HS-27A (cell line): ENCODE results near the gene BST2.

Experiments
- DNase-seq: peaks from one replicate; pipeline ENCODE4 v3.0.0-alpha.2; 2012; ENCODE audit warnings: low read depth, missing footprints

The BST2 gene, protein sequence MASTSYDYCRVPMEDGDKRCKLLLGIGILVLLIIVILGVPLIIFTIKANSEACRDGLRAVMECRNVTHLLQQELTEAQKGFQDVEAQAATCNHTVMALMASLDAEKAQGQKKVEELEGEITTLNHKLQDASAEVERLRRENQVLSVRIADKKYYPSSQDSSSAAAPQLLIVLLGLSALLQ

DNA sequence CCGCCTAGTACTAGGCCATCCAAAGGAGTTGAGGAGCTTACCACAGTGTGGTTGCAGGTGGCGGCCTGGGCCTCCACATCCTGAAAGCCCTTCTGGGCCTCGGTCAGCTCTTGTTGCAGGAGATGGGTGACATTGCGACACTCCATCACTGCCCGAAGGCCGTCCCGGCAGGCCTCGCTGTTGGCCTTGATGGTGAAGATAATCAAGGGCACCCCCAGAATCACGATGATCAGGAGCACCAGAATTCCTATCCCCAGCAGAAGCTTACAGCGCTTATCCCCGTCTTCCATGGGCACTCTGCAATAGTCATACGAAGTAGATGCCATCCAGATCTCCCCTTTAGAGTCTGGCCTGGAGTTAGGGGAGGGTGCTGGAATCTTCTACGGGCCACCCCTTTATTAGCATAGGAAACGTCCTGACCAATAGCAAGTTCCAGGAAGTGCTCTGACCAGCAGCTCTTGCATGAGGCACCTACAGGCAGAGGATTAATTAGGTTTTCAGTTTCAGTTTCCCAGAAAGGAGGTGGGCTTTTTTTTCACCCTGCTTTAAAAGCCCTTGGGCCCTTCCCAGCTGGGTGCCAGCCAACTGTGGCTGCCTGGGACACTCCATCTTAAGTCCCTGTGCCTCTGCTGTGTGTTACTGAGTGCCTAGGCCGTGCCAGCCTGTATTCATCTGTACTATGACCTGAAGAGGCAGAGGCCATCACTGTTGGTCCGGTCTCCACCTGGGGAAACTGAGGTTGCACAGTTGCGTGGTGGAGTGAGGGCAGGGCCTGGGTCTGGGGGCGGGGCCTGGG is at the start of gene BST2:
Gene BST2 (minus strand): TSS at position 381 of the 796 bp plus-strand sequence. CDS start 55 bp downstream, at position 326.
- DNase-seq = no peak

DNA sequence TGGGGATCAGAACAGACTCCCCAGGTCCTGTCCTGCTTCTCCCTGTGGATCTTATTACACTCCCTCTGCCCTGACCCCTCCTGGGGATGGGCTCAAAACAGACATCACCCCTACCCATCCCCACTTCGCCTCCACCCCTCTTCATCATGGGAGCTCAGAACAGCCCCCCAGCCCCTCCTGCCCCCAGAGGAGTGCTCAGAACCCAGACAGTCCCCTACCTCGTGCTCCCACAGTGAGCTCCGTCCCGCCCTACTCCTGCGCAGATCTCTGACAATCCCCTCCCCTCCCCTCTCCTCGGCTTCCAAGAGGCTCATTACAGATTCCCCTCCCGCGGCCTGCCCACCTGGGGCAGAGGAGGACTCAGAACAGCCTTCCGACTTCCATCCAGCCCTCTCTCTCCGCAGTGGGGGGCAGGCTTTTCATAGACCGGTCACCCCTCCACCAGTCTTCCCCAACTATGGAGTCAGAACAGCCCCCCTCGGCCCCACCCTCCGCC is 49.2 kb upstream of the BST2 start:
- DNase-seq = no peak

DNA sequence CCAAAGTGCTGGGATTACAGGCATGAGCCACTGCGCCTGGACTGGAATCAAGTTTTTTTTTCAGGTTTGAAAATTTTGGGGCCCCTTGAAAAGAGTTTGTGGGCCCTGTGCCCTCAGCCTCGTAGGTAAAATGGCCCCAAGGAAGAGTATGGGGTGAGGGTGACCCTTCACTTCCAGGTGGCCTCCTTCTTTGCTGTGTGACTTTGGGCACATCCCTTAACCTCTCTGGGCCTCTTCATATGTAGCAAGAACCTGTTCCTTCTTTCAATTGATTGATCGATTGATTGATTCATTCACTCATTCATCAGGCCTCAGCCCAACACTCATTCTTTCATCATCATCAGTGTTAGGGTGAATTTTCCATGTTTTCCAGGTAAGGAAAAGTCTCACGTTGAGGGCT is 46.4 kb upstream of the BST2 start:
- DNase-seq = no peak

DNA sequence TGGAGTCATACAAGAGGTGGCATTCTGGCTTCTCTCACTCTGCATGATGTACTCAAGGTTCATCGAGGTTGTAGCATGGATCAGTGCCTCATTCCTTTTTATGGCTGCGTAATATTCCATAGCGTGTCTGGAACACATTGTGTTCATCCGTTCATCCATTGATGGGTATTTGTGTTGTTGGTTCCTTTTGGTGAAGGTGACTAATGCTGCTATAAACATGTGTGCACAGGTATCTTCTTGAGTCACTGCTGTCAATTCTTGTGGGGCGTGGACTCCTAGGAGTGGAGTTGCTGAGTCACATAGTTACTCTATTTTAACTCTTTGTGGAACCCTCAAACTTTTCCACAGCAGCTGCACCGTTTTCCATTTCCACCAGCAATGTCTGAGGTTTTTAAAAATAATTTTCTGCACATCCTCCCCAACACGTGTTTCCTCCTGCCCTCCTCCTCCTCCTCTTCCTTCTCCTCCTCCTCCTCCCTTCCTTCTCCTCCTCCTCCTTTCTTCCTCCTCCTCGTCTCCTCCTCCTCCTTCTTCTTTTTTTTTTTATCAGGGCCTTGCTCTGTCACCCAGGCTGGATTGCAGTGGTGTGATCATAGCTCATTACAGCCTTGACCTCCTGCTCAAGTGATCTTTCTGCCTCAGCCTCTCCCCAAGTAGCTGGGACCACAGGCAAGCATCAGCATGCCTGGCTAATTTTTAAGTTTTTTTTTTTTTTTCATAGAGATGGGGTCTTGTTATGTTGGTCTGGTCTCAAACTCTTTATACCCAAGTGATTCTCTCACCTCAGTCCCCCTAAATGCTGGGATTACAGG is 45.0 kb upstream of the BST2 start:
- no peak for DNase-seq

DNA sequence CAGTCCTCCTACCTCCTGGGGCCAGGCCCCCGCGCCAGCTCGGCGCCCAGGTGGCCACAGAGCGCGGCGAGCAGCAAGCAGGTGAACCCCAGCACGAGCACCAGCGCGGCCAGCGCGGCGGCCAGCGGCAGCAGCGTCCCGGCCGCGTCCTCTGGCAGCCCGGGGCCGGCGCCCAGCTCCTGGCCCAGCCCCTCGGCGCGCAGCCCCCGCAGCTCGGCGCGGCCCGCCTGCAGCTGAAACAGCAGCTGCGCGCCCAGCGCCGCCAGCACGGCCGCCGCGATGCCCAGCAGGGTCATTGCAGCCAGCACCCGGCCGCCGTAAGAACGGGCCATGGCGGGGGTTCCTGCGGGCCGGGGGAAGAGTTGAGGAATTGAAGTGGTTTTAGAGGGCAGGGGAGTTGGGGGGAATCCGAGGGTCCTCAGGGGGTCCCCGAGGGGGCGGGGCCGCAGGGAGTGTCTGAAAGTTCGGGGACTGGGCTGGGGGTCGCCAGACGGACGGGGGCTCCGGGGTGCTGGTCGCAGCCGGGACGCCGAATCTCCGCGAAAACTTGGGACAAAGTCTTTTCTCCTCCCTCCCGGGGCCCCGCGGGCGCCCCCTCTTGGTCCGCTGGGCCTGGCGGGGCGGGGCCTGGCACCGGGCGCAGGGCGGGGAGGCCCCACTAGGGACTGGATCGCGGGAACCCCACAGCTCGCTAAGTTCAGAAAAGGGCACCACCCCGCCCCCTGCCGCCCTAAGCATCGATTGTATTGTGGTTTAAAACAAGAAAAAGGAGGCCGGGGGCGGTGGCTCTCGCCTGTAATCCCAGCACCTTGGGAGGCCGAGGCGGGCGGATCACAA is 42.9 kb upstream of the BST2 start, which contains the start of gene TMEM221:
Gene TMEM221 (minus strand): TSS at position 538 of the 837 bp plus-strand sequence. CDS start 206 bp downstream, at position 332.
- DNase-seq = no peak

DNA sequence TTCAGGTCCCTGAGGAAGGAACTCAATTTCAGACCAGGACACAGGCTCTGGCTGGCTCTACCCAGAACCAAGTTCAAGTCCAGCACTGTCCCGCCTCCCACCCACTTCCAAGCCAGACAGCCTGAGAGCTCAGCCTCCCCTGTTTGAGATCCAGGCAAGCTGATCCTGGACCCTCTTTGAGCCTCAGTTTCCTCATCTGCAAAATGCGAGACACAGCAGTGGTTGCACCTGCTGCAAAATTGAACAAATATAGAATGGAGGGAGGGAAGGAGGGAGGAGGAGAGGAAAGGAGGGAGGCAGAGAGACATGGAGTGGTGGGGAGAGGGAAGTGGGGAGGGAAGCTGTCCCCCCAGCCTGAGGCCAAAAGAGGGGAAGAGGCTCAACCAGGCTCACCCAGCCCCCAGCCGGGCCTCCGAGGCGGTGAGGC is 42.3 kb upstream of the BST2 start:
- DNase-seq = no peak

DNA sequence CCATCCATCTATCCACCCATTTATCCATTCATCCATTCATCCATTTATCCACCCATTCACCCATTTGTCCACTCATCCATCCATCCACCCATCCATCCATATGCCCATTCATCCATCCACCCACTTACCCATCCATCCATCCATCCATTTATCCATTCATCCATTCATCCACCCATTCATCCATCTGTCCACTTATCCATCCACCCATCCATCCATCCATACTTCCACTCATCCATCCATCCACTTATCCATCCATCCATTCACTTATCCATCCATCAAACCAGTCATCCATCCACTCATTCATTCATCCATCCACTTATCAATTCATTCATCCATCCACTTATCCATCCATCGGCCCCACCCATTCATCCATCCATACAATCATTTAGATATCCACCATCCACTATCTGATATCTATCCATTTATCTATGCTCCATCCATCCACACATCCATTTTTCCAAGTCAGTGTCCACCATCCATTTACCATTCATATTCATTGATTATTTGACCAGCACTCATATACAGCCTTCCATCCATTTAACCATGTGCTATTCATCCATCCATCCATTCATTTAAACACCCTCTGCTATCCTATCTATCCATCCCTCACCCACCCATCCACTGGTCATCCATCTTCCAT is 40.2 kb upstream of the BST2 start:
- DNase-seq = no peak

DNA sequence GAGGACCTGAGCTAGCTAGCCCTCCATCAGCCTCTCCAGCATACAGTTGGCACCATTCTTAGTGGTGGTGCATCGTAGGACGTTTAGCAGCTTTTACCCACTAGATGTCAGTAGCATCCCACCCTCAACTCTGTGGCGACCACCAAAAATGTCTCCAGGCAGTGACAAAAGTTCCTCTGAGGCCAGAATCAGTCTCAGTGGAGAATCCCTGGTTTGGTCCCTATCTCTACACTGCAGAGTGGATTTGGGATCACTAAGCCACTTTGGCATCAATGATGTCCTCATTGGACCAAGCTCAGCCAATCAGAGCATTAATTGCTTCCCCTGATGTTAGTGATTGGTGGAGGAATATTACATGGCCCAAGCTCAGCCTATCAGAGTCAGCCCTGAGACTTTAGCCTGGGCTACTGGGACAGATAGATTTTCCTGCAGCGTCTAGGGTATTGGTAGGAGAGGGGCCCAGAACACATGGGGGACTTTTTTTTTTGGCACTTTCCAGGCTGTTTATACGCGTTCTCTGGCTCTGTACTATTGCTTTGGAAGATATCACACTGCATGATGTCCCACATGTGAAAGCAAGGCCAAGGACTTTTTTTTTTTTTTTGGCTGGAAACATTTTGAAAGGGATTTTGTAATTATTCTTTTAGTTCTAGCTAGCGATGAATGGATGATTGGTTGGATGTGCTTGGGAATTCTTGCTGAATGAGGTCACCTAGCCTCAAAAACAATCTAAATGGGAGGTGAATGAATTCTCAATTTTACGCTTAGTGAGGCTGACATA is 36.0 kb upstream of the BST2 start:
- DNase-seq = no peak

DNA sequence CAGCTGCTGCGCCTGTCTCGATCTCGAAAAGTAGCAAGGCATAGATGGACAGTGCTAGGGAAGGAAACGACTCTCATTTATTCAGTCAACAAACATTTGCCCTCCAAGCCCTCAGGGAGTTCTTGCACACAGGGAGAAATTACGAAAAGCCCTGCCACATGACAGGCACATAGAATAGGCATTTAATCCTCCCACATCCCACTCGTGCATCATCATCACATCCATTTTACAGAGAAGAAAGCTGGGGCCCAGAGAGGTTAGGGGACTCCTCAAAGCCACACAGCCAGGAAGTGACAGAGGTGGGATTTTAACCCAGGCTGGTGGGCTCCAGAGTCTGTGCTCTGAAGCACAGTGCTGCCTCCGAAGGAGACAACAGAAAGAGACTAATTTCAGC is 31.4 kb upstream of the BST2 start:
- DNase-seq = no peak

DNA sequence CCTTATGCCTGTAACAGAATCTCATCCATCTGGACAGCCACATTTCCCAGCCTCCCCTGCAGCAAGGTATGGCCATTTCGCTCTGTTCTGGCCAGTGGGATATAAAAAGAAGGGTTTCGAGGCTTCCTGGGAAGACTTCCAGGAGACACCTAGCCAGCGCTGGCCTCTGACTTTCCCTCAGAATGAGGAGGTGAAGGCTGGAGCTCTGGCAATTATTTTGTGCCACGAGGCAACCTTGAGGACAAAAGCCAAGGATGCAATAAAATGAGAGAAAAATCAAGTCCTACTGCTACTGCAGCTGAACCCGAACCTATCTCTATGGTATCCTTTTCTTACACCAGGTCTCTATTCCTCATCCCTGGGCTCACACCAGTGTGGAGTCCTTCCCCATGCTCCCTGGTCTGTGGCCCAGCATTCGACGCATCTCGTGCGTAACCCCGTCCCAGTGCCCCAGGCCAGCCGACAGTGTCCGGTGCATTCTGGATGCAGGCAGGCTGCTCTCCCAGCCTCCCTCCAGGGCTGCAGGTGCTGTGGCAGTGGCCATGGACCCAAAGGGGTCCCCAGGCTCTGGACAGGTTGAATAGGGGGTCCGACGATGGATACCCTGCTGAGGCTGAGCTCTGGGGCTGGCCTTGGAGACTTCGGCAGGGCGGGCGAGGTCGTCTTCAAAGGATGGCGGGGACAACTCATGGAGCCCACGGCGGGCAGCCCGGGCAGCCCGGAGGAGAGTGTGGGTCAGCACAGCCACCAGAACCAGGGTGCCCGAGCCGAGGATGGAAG is 30.9 kb upstream of the BST2 start:
- no peak for DNase-seq

DNA sequence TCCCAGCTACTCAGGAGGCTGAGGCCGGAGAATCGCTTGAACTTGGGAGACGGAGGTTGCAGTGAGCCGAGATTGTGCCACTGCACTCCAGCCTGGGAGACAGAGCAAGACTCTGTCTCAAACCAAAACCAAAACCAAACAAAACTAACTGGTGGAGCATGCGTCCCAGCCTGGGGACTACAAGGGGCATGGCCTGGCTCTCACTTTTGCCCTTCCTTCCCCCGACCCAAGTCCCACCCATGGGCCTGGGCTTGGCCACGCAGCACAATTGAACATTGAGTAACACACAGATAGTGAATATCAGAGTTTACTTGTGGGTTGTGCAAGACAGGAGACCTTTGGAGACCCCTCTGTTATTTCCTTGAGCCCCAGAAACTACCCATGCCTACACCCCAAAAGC is 29.8 kb upstream of the BST2 start:
- DNase-seq = no peak

DNA sequence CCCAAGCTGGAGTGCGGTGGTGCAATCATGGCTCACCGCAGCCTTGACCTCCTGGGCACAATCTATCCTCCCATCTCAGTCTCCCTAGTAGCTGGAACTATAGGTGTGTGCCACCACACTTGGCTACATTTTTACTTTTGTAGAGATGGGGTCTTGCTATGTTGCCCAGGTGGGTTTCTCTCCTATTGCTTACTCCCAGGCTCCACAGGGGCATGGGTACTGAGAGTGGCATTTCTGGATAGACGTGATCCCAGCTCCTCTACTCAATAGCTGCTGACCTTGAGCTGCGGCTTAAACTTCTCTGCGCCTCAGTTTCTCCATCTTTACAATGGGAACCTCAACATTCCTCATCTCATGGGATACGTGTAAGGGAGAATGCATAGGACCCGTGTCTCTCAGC is 26.0 kb upstream of the BST2 start:
- no peak for DNase-seq

DNA sequence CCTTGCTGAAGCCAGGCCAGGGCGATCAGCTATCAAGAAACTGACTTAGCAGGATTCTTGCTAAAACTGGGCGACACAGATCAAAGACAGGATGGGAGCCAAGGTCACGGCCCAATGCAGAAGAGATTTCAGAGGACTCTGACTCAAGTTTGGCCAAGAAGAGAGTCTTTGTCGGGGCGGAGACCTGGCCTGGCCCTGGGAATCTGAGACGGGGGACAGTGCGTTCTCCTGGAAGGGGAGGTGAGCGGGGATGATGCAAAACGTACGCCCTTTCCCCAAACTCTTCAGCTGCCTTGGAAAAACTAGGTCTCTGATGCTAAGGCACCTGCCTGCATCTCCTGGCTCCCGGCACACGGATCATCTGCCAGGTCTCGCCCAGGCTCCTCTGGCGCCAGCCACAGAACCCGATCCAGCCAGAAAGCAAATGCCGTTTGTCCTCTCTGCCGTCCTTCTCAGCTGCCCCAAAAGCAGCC is 24.2 kb upstream of the BST2 start:
- DNase-seq = no peak

DNA sequence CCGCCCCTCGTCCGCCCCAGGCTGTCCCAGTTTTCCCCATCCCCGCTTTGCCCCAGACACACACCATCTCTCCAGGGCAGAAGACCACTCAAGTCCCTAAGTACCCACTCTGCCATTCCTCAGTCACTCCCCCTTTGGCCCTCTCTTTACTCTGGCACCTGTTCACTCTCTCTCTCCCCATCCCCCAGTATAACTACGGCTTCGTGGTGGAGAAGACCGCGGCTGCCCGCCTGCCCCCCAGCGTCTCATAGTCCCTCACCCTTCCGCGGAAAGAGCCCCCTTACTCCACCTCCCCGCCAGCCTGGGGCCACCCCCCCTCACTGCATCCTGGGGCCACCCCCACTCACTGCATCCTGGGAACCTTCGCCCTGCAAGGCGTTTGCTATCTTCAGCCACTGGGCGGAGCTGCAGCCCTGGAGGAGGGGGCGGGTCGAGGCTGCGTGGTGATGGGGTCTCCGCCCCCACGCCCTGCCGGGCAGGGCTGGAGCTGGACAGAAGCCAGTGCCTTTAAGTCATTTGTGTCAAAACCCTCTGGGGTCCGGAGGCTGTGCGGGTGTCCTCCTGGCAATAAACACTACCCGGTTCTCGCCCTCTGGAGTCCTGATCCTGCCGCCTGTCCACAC is 19.4 kb upstream of the BST2 start:
- DNase-seq = no peak

DNA sequence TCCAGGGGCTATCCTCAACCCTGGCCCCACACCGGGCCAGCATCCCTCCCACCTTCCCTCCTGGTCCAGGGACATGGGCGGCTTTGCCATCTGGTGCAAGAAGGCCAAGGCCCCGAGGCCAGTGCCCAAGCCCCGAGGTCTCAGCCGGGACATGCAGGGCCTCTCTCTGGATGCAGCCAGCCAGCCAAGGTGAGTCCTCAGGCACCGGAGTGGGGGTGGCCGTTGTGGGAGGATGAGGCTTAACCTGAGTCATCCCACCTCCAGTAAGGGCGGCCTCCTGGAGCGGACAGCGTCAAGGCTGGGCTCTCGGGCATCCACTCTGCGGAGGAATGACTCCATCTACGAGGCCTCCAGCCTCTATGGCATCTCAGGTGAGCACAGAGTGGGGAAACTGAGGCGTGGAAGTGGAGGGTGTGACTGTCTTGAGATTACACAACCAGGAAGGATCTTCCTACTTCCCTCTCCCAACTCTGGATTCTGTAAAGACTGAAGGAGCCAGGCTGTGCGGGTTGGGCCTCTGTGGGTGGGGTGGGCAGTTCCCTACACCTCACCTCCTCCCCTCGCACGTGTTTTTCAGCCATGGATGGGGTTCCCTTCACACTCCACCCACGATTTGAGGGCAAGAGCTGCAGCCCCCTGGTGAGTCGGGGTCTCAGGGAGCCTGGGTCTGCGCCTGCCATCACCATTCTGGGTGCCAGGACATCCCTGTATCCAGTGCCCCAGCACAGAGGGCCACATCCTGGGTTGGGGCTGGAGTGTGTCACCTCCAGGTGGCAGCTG is 18.2 kb upstream of the BST2 start:
- no peak for DNase-seq

DNA sequence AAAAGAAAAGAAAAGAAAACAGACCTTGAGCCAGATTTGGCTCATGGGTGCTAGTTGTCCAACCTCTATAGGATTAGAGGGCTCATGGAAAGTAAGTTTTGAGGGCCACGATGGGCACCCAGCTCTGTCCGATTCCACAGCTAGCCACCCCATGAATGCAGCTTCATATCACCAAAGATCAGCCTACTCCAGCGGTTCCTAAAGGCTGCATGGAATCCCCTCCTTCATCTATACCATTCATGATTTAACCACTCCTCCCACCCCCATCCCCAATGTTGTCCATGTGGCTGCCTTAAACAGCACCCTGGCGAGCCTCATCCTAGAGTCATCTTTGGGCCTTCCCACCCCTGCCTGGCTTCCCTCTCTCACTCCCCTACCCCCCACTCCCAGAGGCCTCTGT is 16.5 kb upstream of the BST2 start:
- no peak for DNase-seq

DNA sequence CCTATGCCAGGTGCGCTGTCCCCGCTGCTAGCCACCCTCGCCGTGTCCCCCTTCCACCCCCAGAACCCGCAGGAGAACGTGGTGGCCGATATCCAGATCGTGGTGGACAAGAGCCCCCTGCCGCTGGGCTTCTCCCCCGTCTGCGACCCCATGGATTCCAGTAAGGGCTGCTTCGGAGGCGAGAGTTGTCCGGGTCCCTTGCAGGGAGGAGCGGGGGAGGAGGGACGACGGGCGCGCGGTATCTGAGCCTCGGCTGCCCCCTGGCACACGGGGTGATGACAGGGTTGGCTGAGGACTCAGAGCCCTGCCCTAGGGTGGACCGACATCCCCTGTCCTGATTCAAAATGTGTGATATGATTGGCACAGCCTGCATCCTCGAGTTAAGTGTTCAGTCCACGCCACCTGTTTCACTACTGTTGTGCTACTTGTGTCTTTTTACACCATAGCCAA is 15.1 kb upstream of the BST2 start:
- DNase-seq = no peak
